GM19023 (cell line): Measurements from ENCODE around the gene INPP4B.

Experiments
- ATAC-seq: cut with Tn5 transposase; IDR thresholded peaks from one replicate; pipeline ENCODE4 v1.9.1; 2021; ENCODE audit warnings: mild to moderate bottlenecking, moderate library complexity; ENCODE audit not compliant: unreplicated experiment

INPP4B gene

GRCh38 chr4:142583708-142584107 is 262.4 kb downstream of the INPP4B start:
- no peak for ATAC-seq

DNA sequence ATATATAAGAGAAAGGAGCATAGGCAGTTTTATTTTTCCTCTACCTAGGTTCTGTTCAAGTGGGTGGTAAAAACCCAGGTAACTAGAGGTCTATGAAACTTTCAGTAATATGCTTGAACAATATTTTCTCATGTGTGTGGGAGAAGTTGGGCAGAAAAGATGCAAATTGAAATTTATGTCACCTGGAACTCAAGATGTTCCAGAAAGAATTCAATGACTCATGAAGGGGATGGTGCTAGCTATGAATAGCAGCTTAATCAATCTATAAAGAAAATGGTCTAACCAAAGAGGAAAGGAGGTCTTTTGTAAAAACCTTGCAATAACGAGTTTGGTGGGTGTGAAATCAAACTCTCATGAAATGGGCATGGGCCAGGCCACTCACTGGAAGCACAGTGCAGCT is 263.8 kb downstream of the INPP4B start:
- no peak for ATAC-seq

GRCh38 chr4:142581881-142582280 is 264.2 kb downstream of the INPP4B start:
- ATAC-seq = no peak

GRCh38 chr4:142579443-142579842 is 266.7 kb downstream of the INPP4B start:
- no peak for ATAC-seq

DNA sequence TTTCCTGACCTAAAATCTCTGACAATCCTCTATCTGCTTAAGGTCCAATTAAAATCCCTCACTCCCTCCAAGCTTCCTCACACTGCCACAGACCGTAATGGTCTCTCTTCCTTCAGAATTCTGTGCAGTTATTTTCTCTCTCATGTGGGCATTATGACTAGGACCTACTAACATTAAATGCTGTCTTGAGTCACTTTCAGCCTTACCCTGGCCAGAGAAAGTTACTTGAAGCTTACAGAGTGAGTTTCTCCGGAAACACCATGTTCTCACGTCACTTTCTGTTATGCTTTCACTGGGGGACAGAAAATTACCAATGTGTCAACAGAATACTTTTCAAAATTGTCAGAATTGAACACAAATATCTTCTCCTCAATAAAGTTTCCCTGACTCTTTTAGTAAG is 271.8 kb downstream of the INPP4B start:
- ATAC-seq = peak; percentile 77

GRCh38 chr4:142572071-142572470 is 274.0 kb downstream of the INPP4B start:
- ATAC-seq = no peak

GRCh38 chr4:142567620-142568451 is 278.3 kb downstream of the INPP4B start:
- ATAC-seq = peak; percentile 51

DNA sequence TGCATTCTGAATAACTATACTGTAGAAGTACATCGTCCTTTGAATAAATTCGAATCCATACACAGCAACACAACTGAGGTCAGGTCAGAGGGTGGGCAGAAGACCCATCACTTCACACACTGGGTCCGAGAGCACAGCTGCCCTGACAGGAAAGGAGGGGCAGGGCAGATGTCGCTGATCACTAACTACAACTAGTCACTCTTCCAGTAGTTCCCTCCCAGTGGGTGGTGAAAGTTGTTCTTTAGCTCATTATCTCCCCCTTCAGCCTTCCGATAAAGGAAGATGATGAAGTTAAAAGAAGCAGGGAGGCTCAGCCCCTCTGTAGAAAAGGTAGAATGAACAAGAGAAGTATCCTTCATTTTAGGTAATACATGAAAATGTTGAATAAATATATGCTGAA is 278.9 kb downstream of the INPP4B start:
- peak; percentile 46 for ATAC-seq

- no peak for ATAC-seq
Observed at GRCh38 chr4:142566777-142567176, 279.3 kb downstream of the INPP4B start.

DNA sequence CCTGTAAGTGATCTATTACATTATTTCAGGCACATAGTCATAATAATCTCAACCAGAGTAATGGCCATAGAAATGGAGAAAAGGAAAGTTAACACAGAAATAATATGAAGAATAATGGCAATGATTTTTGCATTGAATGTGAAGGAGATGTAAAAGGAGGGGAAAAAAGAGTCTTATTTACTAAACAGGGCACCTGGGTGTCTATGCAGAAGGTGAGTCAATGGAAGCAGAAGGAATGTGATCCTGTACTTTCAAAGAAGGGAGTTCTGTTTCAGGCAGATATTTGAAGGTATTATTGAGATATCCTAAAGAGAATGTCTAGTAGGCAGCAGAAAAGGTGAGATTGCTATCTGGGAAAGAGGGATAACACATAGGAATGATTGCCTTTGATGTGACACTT is 279.9 kb downstream of the INPP4B start:
- ATAC-seq = no peak

- no peak for ATAC-seq
Observed at GRCh38 chr4:142565771-142566170, 280.3 kb downstream of the INPP4B start.

DNA sequence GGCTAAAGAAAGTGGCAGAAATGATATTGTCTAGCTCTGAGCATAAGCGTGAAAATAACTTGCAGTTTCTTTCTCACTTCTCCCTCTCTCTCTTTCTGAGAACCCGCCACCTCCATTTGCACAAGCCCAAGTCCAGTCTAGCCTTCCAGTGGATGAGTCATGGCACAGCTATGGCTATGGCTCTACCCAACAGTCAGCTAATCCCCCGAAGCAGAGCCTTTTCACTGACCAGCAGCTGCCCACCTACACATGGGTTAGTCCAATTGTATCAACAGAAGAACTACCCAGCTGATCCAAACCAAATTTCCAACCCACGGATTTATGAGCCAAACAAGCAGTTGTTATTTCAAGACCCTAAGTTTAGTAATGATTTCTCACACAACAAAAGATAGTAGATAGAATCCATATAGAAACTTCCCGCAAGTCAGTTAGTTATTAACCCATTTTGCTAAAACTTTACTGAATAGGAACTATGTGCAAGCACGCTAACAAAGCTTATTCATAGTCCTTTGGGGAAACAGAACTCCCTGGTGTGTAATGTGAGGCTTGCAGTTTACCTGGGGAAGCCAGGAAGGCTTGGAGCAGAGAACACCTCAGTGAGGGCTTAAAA is 282.3 kb downstream of the INPP4B start:
- ATAC-seq = peak; percentile 38

- no peak for ATAC-seq
Observed at GRCh38 chr4:142559986-142560385, 286.1 kb downstream of the INPP4B start.

DNA sequence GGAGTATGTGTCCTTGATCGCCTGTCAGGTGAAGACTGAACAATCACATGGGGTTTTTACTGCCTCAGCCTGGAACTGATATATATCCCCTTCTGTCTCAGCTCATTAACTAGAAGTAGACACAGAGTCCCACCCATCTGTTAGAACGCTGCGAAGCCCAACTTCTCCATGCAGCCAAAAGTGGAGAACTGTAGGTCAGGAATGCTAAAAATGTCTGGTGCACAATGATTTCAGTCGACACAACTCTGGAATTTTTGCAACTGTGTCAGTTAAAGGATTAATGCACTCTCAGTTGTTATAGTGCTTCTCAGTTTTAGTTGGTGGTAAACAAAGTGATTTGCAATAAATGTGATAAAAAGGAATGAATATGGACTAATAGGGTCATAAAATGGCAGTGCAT is 287.2 kb downstream of the INPP4B start:
- ATAC-seq = no peak

DNA sequence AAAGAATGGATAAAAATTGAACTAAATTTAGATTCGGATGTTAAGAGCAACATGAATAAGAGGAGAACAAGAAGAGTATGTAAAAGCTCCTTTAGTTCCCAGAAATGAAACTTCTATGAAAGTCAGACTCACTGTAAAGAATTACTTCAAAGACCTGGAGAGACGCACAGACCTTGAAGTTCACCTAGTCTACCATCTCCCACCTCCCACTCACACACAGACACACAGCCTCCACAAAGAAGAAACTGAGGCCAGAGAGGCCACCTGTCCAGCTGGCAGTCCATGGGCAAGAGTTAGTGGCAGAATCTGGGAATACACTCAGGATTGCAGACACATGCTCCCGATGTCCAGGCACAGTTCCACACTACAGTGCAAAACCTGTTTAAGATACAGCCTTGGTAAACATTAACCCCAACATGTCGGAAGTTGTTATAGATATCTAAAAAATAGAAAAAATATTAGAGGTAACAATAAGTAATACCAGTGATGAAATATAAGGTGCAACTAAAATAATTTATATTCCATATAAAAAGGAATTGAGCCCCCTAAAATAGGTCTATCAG is 288.8 kb downstream of the INPP4B start:
- ATAC-seq = no peak

- ATAC-seq = no peak
Observed at GRCh38 chr4:142556570-142557238, 289.4 kb downstream of the INPP4B start.

- ATAC-seq = no peak
Observed at GRCh38 chr4:142556048-142556447, 290.1 kb downstream of the INPP4B start.

DNA sequence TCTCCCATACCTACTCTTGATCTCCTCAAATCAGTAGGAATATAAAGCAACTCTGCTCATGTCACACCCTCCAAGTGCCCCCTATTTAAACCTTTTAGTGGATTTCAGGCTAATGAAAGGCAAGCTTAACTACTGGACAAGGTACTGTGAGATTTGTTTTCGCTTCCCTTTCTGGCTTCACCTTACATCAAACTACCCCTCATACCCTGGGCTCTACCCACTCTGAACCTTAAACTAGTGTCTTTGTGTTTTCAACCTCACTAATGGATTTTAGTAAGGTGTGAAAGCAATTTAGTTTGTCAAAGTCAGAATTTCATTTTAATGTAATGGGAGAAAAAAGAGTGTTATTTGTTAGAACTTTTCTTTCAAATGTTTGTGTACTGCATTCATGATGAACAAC is 291.7 kb downstream of the INPP4B start:
- ATAC-seq = no peak

DNA sequence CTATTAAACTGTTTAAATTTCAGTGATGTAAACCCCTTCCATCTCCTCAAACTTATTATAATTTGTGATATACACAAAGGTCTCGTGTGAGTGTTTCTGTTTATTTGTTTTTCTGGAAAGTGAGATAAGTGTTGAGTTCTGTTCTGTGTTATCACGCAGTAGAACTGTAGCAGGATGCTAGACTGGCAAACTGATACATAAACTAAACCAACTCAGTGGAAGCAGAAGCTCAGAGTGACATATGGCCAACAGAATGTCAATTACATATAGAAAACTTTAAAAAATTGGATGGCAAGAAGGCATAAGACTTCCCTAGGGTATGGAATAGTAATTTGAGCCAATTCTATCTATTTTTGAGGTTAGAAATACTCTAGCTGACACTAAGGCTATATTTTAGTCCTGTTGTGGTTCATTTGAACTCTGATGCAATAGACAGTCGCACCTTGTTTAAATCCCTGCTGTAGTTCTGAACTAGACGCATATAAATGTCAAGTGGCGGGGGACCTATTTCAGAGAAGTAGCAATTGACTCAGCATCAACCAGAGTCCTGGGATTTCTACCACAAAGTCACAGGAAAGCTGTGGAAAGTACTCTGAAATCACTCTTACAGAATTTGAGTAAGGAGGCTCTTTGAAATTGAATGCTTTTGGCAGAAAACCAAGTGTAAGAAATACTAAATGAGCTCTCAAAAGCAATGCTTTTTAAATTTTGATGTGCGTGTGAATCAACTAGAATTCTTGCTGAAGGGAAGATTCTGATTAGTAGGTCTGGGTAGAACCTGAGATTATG is 294.4 kb downstream of the INPP4B start:
- ATAC-seq = no peak

DNA sequence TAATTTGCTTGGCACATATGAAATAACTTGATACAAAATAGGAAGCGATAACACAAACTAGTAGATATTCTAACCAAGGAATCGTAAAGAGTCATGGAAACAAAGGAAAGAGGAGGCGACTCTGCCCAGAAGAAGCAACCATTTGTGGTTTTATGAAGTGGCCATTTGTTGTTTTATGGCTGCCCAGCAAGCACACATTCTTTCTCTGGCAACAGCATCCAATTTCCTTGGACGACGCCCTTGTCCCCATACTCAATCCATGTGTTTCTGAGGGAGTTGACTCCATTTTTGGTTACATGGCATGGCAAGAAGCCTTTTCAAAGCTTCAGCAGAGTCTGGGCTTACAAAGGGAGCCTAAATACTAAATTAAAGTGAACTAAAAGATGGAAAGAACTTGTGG is 295.1 kb downstream of the INPP4B start:
- ATAC-seq = no peak
